A549 (cell line): ENCODE results near the gene AQP5. TPM values are rescaled to one million over a fixed set of nuclear protein-coding genes. Genes with fewer than 3 reads are reported as not detected.
A peak's percentile ranks its signal among the peaks of the same experiment; 100 is the strongest.

Experiments used
- ATAC-seq, 2 experiments: fragments of 200-7000 bp in 1 of 2; fragments of >200 bp in 1 of 2; cut with Nextera tagmentation in 1 of 2; cut with Tn5 transposase in 1 of 2; 3 replicates each; pipeline versions ENCODE4 v1.8.0 to v1.9.1; 2018 to 2020; ENCODE audit warnings: mild to moderate bottlenecking in 1 of 2, moderate library complexity in 1 of 2
- CTCF ChIA-PET: fragments of 300-600 bp; sonication (Branson Sonifier 250); formaldehyde crosslinking; extraction: SDS; loops from one replicate; lab custom pipeline; 2021; ENCODE audit warnings: antibody characterized with exemption, inconsistent platforms; lab: Yijun Ruan, JAX
- POLR2A ChIA-PET: fragments of 350-600 bp; formaldehyde crosslinking; extraction: SDS; loops from one replicate; lab custom pipeline; 2021; ENCODE audit warnings: antibody characterized with exemption, inconsistent platforms; lab: Yijun Ruan, JAX
- DNase-seq, 2 experiments: peaks; one replicate each; pipeline versions ENCODE4 v3.0.0 to v3.0.0-alpha.2; 2011 to 2016; ENCODE audit warnings: low read depth in 1 of 2, low spot score in 1 of 2
- FAIRE-seq: peaks from 2 replicates; lab custom pipeline; 2011; peaks lifted over from hg19 to GRCh38; lab: Jason Lieb, UNC
- H3K27ac ChIP-seq, 2 experiments: fragments of >200 bp; sonication (Bioruptor Twin); formaldehyde crosslinking; 3 replicates each; pipeline ENCODE4 v1.5.1; 2016 to 2017
- H3K4me1 ChIP-seq: fragments of >200 bp; sonication (Bioruptor Twin); formaldehyde crosslinking; 3 replicates; pipeline ENCODE4 v1.6.1; 2016
- H3K4me2 ChIP-seq: fragments of >200 bp; sonication (Bioruptor Twin); formaldehyde crosslinking; 3 replicates; pipeline ENCODE4 v1.6.1; 2016
- H3K4me3 ChIP-seq: fragments of >200 bp; sonication (Bioruptor Twin); formaldehyde crosslinking; 3 replicates; pipeline ENCODE4 v1.5.1; 2016
- H3K9me3 ChIP-seq: fragments of >200 bp; sonication (Bioruptor Twin); formaldehyde crosslinking; 3 replicates; pipeline ENCODE4 v1.6.1; 2016
- CEBPB ChIP-seq, 2 experiments: fragments of >200 bp in 1 of 2; sonication (Bioruptor Twin) in 1 of 2; formaldehyde crosslinking in 1 of 2; IDR thresholded peaks; 2 replicates each; pipeline ENCODE4 v1.6.1; 2012 to 2016
- CHD4 ChIP-seq: fragments of 200-600 bp; sonication (generic); IDR thresholded peaks from 2 replicates; pipeline ENCODE4 v1.6.1; 2016; ENCODE audit warnings: antibody characterized with exemption, mild to moderate bottlenecking, borderline replicate concordance
- E2F6 ChIP-seq: IDR thresholded peaks from 2 replicates; pipeline ENCODE4 v1.6.1; 2012; ENCODE audit warnings: low read depth, borderline replicate concordance
- EHMT2 ChIP-seq: fragments of 200-600 bp; sonication (generic); IDR thresholded peaks from 2 replicates; pipeline ENCODE4 v1.6.1; 2016; ENCODE audit warnings: antibody characterized with exemption, low read depth, mild to moderate bottlenecking, moderate library complexity
- EP300 ChIP-seq, 2 experiments: fragments of >200 bp; sonication (Bioruptor Twin); formaldehyde crosslinking; IDR thresholded peaks; 2 replicates in 1 of 2; 3 replicates in 1 of 2; pipeline ENCODE4 v1.6.1; 2016 to 2017
- ESRRA ChIP-seq: fragments of 150-350 bp; IDR thresholded peaks from 2 replicates; pipeline ENCODE4 v1.6.1; 2014; ENCODE audit warnings: mild to moderate bottlenecking, low read length, borderline replicate concordance
- HEYL ChIP-seq: fragments of 250-450 bp; sonication (Bioruptor Pico); IDR thresholded peaks from 2 replicates; pipeline ENCODE4 v1.8.0; 2021; ENCODE audit warnings: mild to moderate bottlenecking, moderate library complexity
- MAFK ChIP-seq: fragments of 450-650 bp; IDR thresholded peaks from 2 replicates; pipeline ENCODE4 v1.6.1; 2014; ENCODE audit not compliant: partially characterized antibody
- MAZ ChIP-seq: fragments of 150-350 bp; IDR thresholded peaks from 2 replicates; pipeline ENCODE4 v1.6.1; 2014; ENCODE audit warnings: antibody characterized with exemption, low read depth, low read length, borderline replicate concordance
- MYC ChIP-seq: IDR thresholded peaks from 2 replicates; pipeline ENCODE4 v1.6.1; 2012; ENCODE audit warnings: mild to moderate bottlenecking, inconsistent platforms, low read length, improper control_type of control experiment, borderline replicate concordance
- NFE2L2 ChIP-seq: fragments of 150-350 bp; conservative IDR thresholded peaks from 2 replicates; pipeline ENCODE4 v1.6.1; 2014; ENCODE audit warnings: low read length
- NPAS2 ChIP-seq: fragments of 250-450 bp; sonication (Bioruptor Pico); IDR thresholded peaks from 2 replicates; pipeline ENCODE4 v1.8.0; 2022; ENCODE audit warnings: mild to moderate bottlenecking, moderate library complexity, borderline replicate concordance
- NR3C1 ChIP-seq: fragments of >200 bp; sonication (Bioruptor Twin); formaldehyde crosslinking; IDR thresholded peaks from 3 replicates; pipeline ENCODE4 v1.6.1; 2017
- POLR2AphosphoS2 ChIP-seq: conservative IDR thresholded peaks from 2 replicates; pipeline ENCODE4 v1.6.1; 2012; ENCODE audit warnings: low read length, improper control_type of control experiment, inconsistent platforms
- RARB ChIP-seq: fragments of 250-450 bp; sonication (Bioruptor Pico); IDR thresholded peaks from 2 replicates; pipeline ENCODE4 v1.8.0; 2021; ENCODE audit warnings: mild to moderate bottlenecking, moderate library complexity
- REST ChIP-seq: fragments of 200-600 bp; sonication (generic); IDR thresholded peaks from 2 replicates; pipeline ENCODE4 v1.6.1; 2016; ENCODE audit warnings: antibody characterized with exemption, mild to moderate bottlenecking, moderate library complexity
- ZFP36 ChIP-seq: fragments of 450-650 bp; IDR thresholded peaks from 2 replicates; pipeline ENCODE4 v1.6.1; 2014; ENCODE audit warnings: borderline replicate concordance; ENCODE audit not compliant: partially characterized antibody
- ZNF302 ChIP-seq: fragments of 250-450 bp; sonication (Bioruptor Pico); IDR thresholded peaks from 2 replicates; pipeline ENCODE4 v1.9.0; 2021; ENCODE audit warnings: inconsistent platforms, mild to moderate bottlenecking, moderate library complexity
- ZSCAN20 ChIP-seq: fragments of 250-450 bp; sonication (Bioruptor Pico); IDR thresholded peaks from 2 replicates; pipeline ENCODE4 v1.8.0; 2022; ENCODE audit warnings: mild to moderate bottlenecking, moderate library complexity
- WGBS: methylation state at CpG from one replicate; pipeline ENCODE4 v1.1.6; 2017; ENCODE audit errors: missing lambda C conversion rate; 5-methylcytosine and 5-hydroxymethylcytosine counted together
- polyA plus RNA-seq, 4 experiments: library from polyadenylated mRNA; depleted of rRNA in 3 of 4; stranded (reverse); fragments of >200 nt; fragmentation: RNase III in 1 of 4; extraction: RNeasy Plus Mini Kit Qiagen cat#74134 plus additional on column Dnase treatment in 1 of 4; gene quantifications; 2 replicates in 3 of 4; 3 replicates in 1 of 4; pipeline ENCODE4 v1.2.3, GENCODE V29; 2011 to 2017

The AQP5 gene
- polyA plus RNA-seq, 2 of the 4 experiments (the other 2 are of a cell fraction): not detected

- TF ChIP-seq REST (no peak), ZSCAN20 (CRISPR knock-in tag) (no peak)
Observed at GRCh38 chr12:49923035-49923644, 38.5 kb upstream of the AQP5 start (continued).

- DNase-seq: no peak
- WGBS: 73% methylated on average over 15 of the region's 15 CpGs
- CTCF ChIA-PET: interaction anchor here (1.0 to 1.1 kb wide), 2 partner anchors 43 to 133 kb away, joined by 3 to 4 read pairs; no protein-coding TSS in a partner anchor
- Histone ChIP-seq H3K4me1 (no peaks in the 10 kb centered on the region), H3K9me3 (no peaks in the 10 kb centered on the region), H3K4me3 (no peak overlapping the region), H3K27ac (no peak overlapping the region), H3K4me2 (no peak overlapping the region)
- TF ChIP-seq POLR2AphosphoS2: no peak
- no peak for TF ChIP-seq CHD4
- no peak for TF ChIP-seq EP300 (IDR thresholded peaks at IDR 0.05)
- TF ChIP-seq MAFK: peak; percentile 62
- no peak for TF ChIP-seq MYC
- no peak for FAIRE-seq
- ATAC-seq: no peak
- POLR2A ChIA-PET: no interaction called here
Observed at GRCh38 chr12:49923880-49924556, 37.7 kb upstream of the AQP5 start.

- CTCF ChIA-PET: no interaction called here
Observed at GRCh38 chr12:49924628-49925246, 36.9 kb upstream of the AQP5 start.

More at GRCh38 chr12:49924628-49925246, 36.9 kb upstream of the AQP5 start:
- no peak overlapping the region for H3K4me3 ChIP-seq
- FAIRE-seq: no peak
- no peak for TF ChIP-seq NFE2L2
- no peak for TF ChIP-seq E2F6
- TF ChIP-seq RARB: no peak
- TF ChIP-seq ZNF302 (CRISPR knock-in tag): no peak
- no peak for TF ChIP-seq ESRRA
- no peak for TF ChIP-seq NR3C1
- TF ChIP-seq MAZ: no peak
- no peak for TF ChIP-seq ZFP36
- no peak for TF ChIP-seq NPAS2 (CRISPR knock-in tag)
- TF ChIP-seq EHMT2: no peak
- TF ChIP-seq CEBPB (IDR thresholded peaks at IDR 0.05): no peak
- no peak for TF ChIP-seq HEYL (CRISPR knock-in tag)
- ATAC-seq: no peak
- H3K4me1 ChIP-seq: no peaks in the 10 kb centered on the region
- WGBS: 80% methylated on average over 7 of the region's 7 CpGs
- no peak overlapping the region for H3K27ac ChIP-seq
- no peak overlapping the region for H3K4me2 ChIP-seq
- POLR2A ChIA-PET: no interaction called here
- no peaks in the 10 kb centered on the region for H3K9me3 ChIP-seq
- no peak for DNase-seq
